ENCODE measurements around the gene SLK.

SLK gene

GRCh38 chr10:104077663-104078151 lies 110.8 kb downstream of the SLK start:
- no peak for TF ChIP-seq CTCF (IDR thresholded peaks at IDR 0.05; ENCODE audit: low read depth, low read length)
- no peak overlapping the region for H3K4me3 ChIP-seq (replicated peaks in 1 of 2; ENCODE audit: low read depth in 2 of 2, low read length in 2 of 2)
- no peak for DNase-seq (ENCODE audit: low read depth in 2 of 2)

All from cardiac fibroblast (primary cell).